ENCODE data around the gene GHR.

Gene GHR

GRCh38 chr5:42629284-42629683, 206.0 kb downstream of the GHR start:
- POLR2A ChIA-PET, result no interaction called here
- TF ChIP-seq CTCF (IDR thresholded peaks at IDR 0.05; ENCODE audit: insufficient read depth, low read length, missing control alignments), result no peak
- no peak for DNase-seq (ENCODE audit: low read depth, low spot score)
- CTCF ChIA-PET, result no interaction called here
- H3K4me3 ChIP-seq (ENCODE audit: low read depth, low read length), result no peak overlapping the region

GRCh38 chr5:42631241-42631640, 208.0 kb downstream of the GHR start:
- POLR2A ChIA-PET, result no interaction called here
- TF ChIP-seq CTCF (IDR thresholded peaks at IDR 0.05; ENCODE audit: insufficient read depth, low read length, missing control alignments), result no peak

GRCh38 chr5:42632354-42632900, 209.2 kb downstream of the GHR start:
- ChIA-PET POLR2A (no interaction called here), CTCF (no interaction called here)
- no peak for TF ChIP-seq CTCF (IDR thresholded peaks at IDR 0.05; ENCODE audit: insufficient read depth, low read length, missing control alignments)
- no peak for DNase-seq (ENCODE audit: low read depth, low spot score)
- H3K4me3 ChIP-seq (ENCODE audit: low read depth, low read length), result no peak overlapping the region

More at GRCh38 chr5:42631241-42631640, 208.0 kb downstream of the GHR start:
- no peak overlapping the region for H3K4me3 ChIP-seq (ENCODE audit: low read depth, low read length)
- DNase-seq (ENCODE audit: low read depth, low spot score), result no peak
- CTCF ChIA-PET, result no interaction called here

GRCh38 chr5:42634575-42634974, 211.3 kb downstream of the GHR start:
- no peak for DNase-seq (ENCODE audit: low read depth, low spot score)
- CTCF ChIA-PET, result no interaction called here
- TF ChIP-seq CTCF (IDR thresholded peaks at IDR 0.05; ENCODE audit: insufficient read depth, low read length, missing control alignments), result no peak
- no peak overlapping the region for H3K4me3 ChIP-seq (ENCODE audit: low read depth, low read length)
- POLR2A ChIA-PET, result no interaction called here

GRCh38 chr5:42636425-42636824, 213.2 kb downstream of the GHR start:
- ChIA-PET CTCF (no interaction called here), POLR2A (no interaction called here)
- H3K4me3 ChIP-seq (ENCODE audit: low read depth, low read length), result no peak overlapping the region
- DNase-seq (ENCODE audit: low read depth, low spot score), result no peak
- TF ChIP-seq CTCF (IDR thresholded peaks at IDR 0.05; ENCODE audit: insufficient read depth, low read length, missing control alignments), result no peak

GRCh38 chr5:42636946-42637345, 213.7 kb downstream of the GHR start:
- ChIA-PET POLR2A (no interaction called here), CTCF (no interaction called here)
- no peak overlapping the region for H3K4me3 ChIP-seq (ENCODE audit: low read depth, low read length)
- TF ChIP-seq CTCF (IDR thresholded peaks at IDR 0.05; ENCODE audit: insufficient read depth, low read length, missing control alignments), result no peak
- DNase-seq (ENCODE audit: low read depth, low spot score), result no peak

Data from AG04449 (cell line).